Sciatic nerve (tissue), 2 donors: ENCODE results near the gene B3GAT1. TPM values are rescaled to one million over a fixed set of nuclear protein-coding genes. Genes with fewer than 3 reads are reported as not detected.

ENCODE experiments used
- ATAC-seq: fragments of 200-7000 bp; cut with Tn5 transposase; one replicate; pipeline ENCODE4 v1.9.1; 2020; ENCODE audit warnings: mild to moderate bottlenecking, moderate library complexity
- DNase-seq: peaks from one replicate; pipeline ENCODE4 v3.0.0-alpha.2; 2020; ENCODE audit warnings: low spot score
- intact Hi-C: fragments of 100-400 bp; cut with DNase I; formaldehyde crosslinking; loops from one replicate; pipeline ENCODE4 v1.14.2; 2022
- total RNA-seq: library from RNA; stranded (reverse); fragmentation: NEBNext Ultra II Directional; extraction: Animal tissue kit (Norgen Biotek cat#: 25700); gene quantifications from one replicate; pipeline ENCODE4 v1.2.1, GENCODE V29; 2021
- donor health status: DM: no; HTN: no; CAD: no.
- donor health status: DM: no; HTN: no; CAD: no.

Gene B3GAT1
- total RNA-seq, 1 donor from 2014 or later, result 23.3 TPM

GRCh38 chr11:134380229-134380628 lies 31.8 kb downstream of the B3GAT1 start:
- intact Hi-C loops, result no loop called here
- ATAC-seq (no peak), DNase-seq (no peak)

- ATAC-seq (no peak), DNase-seq (no peak)
- intact Hi-C loops, result no loop called here
Measured at GRCh38 chr11:134379241-134379640, 32.8 kb downstream of the B3GAT1 start.

GRCh38 chr11:134377876-134378275 lies 34.2 kb downstream of the B3GAT1 start:
- no peak for ATAC-seq
- no peak for DNase-seq
- intact Hi-C loops, result no loop called here

GRCh38 chr11:134376150-134376921 lies 35.7 kb downstream of the B3GAT1 start:
- intact Hi-C loops, result no loop called here
- ATAC-seq (no peak), DNase-seq (no peak)

GRCh38 chr11:134374891-134375550 lies 37.0 kb downstream of the B3GAT1 start:
- intact Hi-C loops, result no loop called here
- ATAC-seq (no peak), DNase-seq (no peak)

GRCh38 chr11:134374171-134374570 lies 37.9 kb downstream of the B3GAT1 start:
- ATAC-seq (no peak), DNase-seq (no peak)
- intact Hi-C loops, result no loop called here

- no peak for DNase-seq
- no peak for ATAC-seq
- intact Hi-C loops, result no loop called here
Measured at GRCh38 chr11:134373591-134374052, 38.4 kb downstream of the B3GAT1 start.

- ATAC-seq (no peak), DNase-seq (no peak)
- intact Hi-C loops, result no loop called here
Measured at GRCh38 chr11:134372961-134373360, 39.1 kb downstream of the B3GAT1 start.

- ATAC-seq (no peak), DNase-seq (no peak)
- intact Hi-C loops, result no loop called here
Measured at GRCh38 chr11:134372536-134372935, 39.5 kb downstream of the B3GAT1 start.

- DNase-seq, result no peak
- intact Hi-C loops, result no loop called here
- no peak for ATAC-seq
Measured at GRCh38 chr11:134371436-134372185, 40.4 kb downstream of the B3GAT1 start.

- ATAC-seq, result no peak
- DNase-seq, result no peak
- intact Hi-C loops, result no loop called here
Measured at GRCh38 chr11:134370526-134371435, 41.3 kb downstream of the B3GAT1 start.

- no peak for DNase-seq
Measured at GRCh38 chr11:134369656-134370525, 42.2 kb downstream of the B3GAT1 start.

GRCh38 chr11:134367781-134368180 lies 44.3 kb downstream of the B3GAT1 start:
- no peak for DNase-seq
- intact Hi-C loops, result no loop called here
- ATAC-seq, result no peak

More at GRCh38 chr11:134369656-134370525, 42.2 kb downstream of the B3GAT1 start:
- no peak for ATAC-seq
- intact Hi-C loops, result no loop called here

GRCh38 chr11:134366254-134366653 lies 45.8 kb downstream of the B3GAT1 start:
- ATAC-seq, result no peak

GRCh38 chr11:134365011-134365925 lies 46.8 kb downstream of the B3GAT1 start:
- DNase-seq, result no peak
- intact Hi-C loops, result no loop called here
- ATAC-seq, result no peak

More at GRCh38 chr11:134366254-134366653, 45.8 kb downstream of the B3GAT1 start:
- DNase-seq, result no peak
- intact Hi-C loops, result no loop called here

GRCh38 chr11:134364261-134364660 lies 47.8 kb downstream of the B3GAT1 start:
- no peak for ATAC-seq
- DNase-seq, result no peak
- intact Hi-C loops, result no loop called here

- ATAC-seq (no peak), DNase-seq (no peak)
- intact Hi-C loops, result no loop called here
Measured at GRCh38 chr11:134363592-134363991, 48.5 kb downstream of the B3GAT1 start.
